Suppressor macrophage treated with lipopolysaccharide for 1 hour (primary cell): ENCODE measurements around the gene PRTFDC1.
A peak's percentile ranks its signal among the peaks of the same experiment; 100 is the strongest.
"Not testable (repeated sequence)": the region's sequence is repeated elsewhere in the genome, so short reads cannot be mapped to it uniquely, and the experiment has no call there.

Experiments
- DNase-seq, 3 donors: peaks; one replicate each; pipeline ENCODE4 v3.0.0-alpha.2; 2020 to 2022

The PRTFDC1 gene

DNA sequence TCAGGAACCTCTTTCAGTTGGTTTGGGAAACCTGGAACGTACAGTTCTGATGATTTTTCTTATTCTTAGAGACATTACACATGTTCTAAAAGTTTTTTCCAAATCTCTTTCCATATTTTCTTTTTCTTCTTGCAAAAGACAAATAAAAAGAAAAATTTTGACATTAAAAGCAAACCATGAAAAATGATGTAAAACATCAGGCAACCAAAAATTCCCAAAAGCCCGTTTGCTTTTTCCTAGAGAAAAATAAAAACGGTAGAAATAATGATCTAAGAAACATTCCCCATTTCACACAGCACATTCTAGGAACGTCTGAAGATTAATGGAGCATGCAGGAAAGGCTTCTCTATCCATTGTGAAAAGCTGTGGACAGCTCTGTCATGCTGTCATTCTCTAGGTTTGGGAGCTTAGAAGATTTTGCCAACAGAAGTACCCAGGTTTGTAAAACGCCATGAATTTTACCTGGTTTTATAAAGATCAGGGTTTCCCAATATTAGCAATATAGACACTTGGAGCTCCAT is 11.2 kb upstream of the PRTFDC1 start:
- no peak for DNase-seq

DNA sequence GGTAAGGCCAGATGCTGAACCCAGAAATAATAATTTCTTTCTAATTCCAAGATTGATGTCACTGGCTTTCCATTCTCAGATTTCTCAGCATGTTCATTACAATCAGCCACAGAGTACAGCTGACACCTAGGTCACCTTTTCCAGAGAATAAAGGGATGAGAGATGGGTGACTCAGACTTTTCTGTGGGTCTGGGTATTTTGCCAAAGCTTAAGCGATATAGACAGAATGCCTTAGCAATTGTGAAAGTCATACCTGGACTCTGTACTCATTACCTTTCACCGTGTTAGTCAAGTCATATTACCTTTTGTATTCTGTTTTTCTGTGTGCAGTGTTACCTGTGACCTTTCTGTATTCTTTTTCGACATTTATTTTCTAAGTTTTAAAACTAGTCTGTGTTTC is 10.6 kb upstream of the PRTFDC1 start:
- DNase-seq: no peak

DNA sequence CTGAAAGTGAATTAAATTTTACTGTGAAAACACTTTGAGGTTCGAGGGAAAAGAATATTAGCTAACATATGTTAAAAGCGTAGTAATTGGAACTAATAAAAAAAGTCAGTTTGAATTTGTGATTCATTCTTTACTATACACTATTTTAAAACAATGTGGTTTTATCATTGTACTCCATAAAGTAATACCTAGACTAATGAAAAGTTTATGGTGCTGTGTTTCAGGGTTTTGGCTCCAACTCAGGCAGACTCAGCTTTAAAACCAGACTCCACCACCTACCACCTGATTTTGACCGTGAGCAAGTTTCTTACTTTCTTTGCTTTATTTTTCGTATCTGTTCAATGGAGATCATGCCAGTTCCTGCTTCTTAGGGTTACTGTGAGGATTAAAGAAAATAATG is 9.2 kb upstream of the PRTFDC1 start:
- DNase-seq: no peak

DNA sequence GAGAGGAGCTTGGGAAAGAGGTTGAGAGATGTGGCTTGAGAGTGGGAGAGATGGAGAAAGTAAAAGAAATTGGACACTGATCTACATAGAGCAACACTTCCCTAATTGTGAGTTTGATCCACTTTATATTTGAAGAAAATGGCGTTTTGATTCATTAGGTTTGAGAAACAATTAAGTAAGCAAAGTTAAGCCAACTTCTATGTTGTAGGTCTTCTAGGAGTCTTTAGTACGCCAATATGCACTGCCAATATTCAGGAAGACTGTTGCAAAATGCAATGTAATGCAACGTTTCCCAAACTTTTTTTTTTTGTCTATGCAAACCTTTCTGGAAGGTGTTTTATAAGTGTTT is 7.0 kb upstream of the PRTFDC1 start:
- no peak for DNase-seq

DNA sequence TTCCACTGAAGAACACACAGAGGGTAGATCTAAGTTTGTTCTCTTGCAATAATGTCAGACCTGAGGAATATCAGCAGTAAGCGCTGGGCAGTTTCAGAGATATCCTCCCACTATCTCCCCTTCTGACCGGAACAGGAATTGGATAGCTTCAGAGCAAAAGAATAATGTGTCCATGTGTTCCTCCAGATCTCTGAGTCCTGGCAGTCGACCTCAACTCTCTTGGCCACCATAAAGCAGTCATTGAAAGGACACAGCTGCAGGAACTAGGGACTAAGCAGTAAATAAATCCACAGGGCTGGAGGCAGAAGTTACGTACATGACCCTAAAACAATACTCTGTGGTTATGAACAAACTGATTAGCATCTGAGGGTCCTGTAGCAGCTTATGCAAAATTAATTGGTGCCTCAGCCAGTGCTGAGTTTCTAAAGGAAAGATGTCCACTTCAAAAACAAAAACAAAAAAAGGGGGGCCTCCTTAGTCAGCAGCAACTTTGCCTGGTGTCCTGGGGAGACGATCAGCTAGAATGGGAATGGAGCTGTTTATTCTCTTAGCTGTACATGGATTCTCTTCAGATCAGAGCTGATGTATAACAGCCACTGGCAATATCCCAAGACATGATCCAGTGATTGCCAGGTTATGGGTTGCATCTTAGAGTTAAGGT is 6.4 kb upstream of the PRTFDC1 start:
- no peak for DNase-seq

DNA sequence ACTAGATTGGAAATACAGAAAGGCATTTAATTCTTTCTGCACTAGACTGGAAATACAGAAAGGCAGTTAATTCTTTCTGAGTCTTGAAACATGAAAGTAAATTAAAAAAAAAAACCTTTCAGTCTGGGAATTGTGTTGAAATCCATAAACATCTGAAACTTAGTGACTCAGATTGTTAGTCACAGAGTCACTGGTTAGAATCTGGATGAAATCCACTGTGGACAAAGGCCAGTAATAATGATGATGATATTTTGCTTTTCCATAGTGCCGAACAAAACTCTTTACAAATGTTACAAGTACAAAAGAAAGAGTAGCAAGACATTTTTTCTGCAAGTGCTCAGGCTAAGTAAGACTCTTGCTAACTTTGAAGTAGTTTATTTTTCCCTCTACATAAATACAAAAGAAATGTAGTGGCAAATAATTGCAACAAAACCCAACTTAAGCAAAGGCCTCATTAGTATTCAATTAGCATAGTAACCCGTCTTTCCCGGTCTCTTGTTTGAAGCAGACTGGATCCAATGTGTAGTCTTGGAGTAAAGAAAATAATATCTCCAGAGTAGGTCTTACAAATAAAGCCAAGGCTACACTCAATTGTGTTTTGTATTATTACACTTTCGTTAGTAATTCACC is 5.8 kb upstream of the PRTFDC1 start:
- peak; percentile 27 to 72 (median 66) for DNase-seq

DNA sequence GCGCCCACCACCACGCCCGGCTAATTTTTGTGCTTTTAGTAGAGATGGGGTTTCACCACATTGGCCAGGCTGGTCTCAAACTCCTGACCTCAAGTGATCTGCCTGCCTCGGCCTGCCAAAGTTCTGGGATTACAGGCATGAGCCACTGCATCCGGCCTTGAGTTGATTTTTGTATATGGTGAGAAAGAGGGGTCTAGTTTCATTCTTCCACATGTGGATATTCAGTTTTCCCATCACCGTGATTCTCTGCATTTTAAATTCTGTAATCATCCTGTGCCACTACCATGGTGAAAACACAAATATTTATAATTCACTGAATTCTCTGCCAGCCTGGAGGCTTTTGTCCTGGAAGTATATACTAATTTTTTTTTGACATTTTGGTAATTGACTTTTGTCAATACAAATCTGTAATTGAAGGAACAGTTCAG is 5.2 kb upstream of the PRTFDC1 start:
- not testable (repeated sequence) for DNase-seq

DNA sequence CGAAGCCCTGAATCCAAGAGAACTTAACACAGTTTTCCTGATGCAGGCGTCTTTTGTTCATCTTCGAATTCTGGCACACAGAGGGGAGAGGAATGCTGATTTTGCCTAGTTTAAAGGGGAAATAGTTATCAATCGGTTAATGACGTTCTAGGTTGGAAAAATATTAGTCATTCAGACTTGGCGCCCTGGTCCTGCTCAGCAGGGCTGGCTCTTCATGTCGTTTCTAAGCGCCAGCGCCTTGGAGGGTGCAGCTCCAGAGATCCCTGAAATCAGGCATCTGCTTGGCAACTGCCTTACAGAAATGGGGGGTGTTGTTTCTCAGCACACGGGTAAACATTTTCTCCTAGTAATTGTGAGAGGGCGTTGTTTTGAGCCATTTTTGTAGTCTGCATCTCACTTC is 1.3 kb upstream of the PRTFDC1 start:
- DNase-seq: no peak

DNA sequence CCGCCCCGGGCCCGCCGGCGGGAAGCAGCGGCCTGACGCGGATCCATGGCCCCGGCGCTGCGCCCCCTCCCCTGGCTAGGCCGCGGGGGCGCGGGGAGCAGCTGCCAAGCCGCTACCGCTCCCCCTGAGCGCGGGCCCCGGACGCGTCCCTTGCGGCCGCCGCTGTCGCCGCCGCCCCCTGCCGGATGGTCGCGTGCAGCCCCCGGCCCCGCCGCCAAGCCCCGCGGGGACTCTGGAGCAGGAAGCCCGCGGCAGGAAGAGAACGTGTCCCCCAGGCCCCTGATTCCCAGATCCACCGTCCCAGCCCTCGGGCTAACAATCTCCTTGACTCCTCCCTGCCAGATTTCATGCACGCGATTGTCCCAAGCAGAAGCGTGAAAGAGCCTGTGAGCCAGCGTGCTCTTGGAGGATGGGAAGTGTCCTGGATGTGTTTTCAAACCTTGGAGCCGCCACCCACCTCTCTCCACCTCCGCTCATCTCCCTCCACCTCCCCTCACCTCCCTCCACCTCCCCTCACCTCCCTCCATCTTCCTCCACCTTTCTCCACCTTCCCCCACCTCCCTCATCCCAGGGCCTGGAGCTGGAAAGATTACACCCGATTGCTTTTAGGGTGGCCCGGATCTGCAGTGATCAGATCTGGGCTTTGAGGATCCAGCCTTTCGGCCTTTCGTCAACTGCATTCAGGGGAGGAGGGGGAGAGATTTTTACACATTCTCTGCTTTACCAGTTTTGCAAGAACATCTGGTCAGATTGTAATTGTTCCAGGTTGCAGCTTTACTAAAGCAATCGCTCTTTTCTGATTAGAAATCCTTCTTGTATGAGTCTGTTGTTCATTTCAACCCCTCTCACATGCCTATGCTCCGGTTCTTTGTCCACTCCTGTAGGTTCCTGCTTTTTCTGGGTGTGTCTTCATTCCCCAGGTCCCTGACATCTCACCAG is 570 bp upstream of the PRTFDC1 start:
- DNase-seq: peak in 2 of 3 donors; percentile 30 to 56

DNA sequence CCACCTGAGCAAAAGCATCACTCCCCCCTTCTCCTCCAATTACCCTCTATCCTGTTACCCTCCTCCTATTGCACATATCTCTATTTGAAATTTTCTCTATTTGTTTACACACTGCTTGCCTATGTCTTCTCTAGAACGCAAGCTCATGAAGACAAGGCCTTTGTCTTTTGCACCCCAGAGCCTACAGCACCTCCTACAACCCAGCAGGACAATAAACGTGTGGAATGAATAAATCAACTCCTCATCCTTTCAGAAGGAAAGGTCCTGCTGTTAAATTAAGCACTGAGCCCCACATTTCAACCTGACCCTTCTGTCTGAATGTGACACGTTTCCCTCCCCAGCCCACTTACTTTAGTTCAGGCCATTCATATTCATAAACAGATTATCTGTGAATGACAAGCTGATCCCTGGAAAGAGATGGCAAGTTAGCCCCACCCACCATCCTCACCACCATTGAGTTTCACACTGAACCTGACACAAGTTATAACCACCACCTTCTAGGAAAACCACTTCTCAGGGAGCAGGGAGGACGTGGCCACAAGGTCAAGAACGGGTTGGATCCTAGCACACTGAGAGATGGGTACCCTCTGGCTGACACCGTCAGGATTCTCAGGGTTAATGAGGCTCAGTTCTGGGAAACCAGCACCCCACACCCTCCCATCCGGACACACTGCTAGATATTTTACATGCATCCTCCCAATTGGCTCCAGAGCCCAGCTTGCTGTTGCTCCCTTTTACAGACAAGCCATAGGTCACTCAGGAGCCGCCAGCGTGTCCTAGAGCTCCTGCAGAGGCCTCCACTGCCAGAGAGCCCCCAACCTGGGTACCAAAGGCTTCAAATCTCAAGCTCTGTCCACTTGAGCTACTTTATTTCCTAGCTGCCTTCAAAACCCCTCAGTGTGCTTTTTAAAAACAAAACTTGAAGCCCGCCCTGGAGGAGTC is 934 bp downstream of the PRTFDC1 start:
- no peak for DNase-seq

DNA sequence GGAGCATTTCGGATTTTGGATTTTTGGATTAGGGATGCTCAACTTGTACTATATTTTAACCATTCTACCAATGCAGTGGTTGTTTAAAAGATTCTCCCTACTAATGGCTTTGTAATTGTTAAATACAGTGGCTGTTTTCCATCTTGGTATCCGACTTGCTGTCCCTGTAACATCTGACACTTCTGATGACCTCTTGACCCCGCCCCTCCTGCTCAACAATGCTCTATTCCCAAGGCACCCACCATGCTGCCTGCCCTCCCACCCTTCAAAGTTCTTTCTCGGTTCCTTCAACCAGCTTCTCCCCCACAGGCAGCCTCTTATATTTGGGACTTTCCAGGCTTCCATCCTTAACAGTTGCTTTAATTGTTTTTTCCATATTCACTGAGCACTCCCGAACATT is 2.0 kb downstream of the PRTFDC1 start:
- no peak for DNase-seq

DNA sequence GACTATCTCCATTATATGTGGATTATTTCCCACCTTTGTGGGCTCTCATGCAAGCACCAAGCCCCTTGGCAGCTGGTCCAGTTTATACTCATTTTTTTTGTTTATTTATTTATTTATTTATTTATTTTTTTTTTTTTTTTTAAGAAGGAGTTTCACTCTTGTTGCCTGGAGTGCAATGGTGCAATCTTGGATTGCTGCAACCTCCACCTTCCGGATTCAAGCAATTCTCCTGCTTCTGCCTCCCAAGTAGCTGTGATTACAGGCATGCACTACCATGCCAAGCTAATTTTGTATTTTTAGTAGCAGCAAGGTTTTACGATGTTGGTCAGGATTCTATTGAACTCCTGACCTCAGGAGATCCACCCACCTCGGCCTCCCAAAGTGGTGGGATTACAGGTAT is 2.8 kb downstream of the PRTFDC1 start:
- no peak for DNase-seq

DNA sequence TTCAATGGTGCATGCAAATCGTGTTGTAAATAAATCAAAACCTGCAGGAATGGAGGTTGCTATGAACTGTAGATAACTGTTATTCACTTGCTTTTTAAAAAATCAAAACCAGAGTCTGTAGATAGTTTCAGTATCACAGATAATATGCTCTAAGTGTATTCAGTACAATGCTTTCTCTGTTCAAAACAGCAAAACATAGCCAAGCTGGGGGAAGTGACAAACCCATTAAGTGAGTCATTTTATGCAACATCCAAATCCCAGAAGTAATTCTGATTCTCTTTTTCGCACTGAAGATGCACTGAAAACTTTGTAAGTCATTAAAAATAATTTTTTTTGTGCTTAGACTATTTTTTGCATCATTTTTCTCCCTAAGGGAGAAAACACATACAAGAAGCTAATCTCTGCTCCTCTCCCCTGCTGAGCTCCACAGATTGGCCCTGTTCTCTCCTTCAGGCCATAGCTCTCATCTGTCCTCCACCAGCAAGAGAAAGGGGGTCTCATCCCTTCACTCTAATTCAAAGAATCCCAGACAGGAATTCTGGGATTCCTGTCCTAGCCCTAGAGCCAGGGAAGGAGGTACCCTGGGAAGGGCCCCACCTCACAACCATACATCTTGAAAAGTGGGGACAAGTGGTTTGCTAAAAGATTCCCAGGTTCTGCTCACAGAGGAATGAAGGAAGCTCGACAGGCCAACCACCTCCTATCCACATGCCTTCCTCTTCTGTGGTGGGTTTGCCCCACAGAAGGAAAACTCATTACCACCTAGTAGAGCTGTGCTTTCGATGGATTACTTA is 4.9 kb downstream of the PRTFDC1 start:
- DNase-seq: peak; percentile 19 to 43 (median 38)

DNA sequence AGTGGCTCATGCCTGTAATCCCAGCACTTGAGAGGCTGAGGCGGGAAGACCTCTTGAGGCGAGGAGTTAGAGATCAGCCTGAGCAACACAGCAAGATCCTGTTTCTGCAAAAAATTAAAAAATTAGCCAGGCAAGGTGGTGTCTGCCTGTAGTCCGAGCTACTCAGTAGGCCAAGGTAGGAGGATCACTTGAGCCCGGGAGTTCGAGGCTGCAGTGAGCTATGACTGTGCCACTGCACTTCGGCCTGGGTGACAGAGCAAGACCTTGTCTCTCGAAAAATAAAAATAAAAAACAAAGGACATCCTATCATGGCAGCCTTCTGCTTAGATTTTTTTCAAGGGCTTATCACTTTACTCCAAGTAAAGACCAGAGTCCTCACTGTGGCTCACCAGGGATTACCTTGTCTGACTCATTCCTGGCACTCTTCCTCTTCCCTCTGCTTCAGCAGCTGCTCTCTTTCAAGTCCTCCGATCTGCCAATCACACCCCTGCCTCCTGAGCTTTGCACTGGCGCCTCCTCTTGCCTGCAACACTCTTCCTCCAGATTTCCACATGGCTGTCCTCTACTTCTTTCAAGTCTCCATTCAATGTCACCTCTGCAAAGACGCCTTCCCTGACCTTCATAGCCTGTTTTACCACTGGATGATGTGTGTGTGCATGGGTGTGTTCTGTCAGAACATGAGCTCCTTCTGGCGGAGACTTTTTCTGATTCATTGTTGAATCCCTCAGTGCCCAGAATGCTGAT is 7.7 kb downstream of the PRTFDC1 start:
- no peak for DNase-seq

DNA sequence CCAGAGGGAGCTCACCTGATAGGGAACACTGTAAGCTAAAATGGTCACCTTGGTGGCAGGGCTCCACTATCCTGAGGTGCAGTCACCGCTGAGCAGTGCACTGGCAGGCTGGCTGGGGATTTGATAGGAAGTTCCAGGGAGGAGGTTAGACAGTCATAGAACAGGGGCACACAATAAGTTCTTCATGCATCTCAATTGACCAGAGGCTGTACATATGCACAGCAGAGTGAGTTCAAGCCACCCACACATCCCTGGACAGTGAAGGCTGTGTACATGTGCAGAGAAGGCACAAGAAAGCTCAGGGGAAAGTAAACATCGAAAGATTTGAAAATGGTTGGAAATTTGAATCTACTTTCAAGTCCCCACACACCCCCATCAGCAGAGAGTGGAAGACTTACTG is 13.9 kb downstream of the PRTFDC1 start:
- DNase-seq: no peak

DNA sequence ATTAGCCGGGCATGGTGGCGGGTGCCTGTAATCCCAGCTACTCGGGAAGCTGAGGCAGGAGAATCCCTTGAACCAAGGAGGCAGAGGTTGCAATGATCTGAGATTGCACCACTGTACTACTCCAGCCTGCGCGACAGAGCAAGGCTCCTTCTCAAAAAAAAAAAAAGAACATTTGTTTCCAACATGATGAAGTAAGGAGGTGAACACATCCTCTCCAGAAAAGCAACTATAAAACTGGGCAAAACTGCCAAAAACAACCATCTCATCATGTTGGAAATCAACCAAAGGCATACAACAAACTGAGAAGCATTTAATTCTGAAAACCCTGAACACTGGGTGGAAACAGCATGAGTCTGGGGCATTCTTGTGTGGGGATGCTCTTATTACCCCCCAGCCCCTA is 14.3 kb downstream of the PRTFDC1 start:
- DNase-seq: no peak

DNA sequence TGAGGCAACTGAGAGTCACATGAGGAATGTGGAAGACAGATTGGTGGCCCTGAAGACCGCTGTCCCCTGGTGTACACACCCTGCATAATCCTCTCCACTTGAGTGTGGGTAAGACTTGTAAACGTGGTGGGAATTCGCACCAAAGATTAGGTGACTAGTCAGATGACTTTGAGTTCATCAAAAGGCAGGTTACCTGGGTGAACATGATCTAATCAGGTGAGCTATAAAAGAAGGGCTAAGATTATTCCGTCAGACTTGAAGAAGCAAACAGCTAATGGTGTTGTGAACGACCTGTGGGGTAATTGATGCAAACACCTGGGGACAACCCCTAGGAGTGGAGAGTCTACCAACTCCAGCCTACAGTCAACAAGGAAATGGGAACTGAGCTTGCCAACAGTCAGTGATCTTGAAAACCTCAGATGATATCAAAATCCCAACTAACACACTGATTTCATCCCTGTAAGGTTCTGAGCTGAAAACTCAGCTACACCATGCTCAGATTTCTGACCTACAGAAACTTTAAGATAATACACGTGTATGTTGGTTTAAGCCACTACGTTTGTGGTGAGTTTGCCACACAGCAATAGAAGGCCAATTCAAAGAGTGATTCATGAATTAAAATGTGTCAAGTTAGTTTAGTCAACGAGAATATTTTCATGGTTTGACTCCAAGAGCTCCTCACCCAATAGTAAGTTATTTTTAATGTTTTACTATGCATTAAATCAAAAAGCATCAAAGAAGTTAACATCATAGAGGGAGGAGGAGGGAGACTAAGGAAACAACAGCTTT is 16.7 kb downstream of the PRTFDC1 start:
- DNase-seq: no peak

DNA sequence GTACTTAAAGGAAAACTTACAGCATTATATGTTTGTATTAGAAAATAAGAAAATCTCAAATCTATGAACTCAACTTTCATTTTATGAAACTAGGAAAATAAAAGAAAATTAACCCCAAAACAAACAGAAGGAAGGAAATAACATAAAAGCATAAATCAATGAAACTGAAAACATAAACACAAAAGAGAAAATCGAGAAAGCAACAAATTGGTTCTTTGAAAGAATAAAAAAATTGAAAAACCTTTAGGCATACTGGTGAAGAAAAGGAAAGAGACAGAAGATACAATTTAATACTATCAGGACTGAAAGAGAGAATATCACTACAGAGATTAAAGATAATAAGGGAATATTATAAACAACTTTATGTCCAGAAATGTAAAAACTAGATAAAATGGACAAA is 21.2 kb downstream of the PRTFDC1 start:
- no peak for DNase-seq

DNA sequence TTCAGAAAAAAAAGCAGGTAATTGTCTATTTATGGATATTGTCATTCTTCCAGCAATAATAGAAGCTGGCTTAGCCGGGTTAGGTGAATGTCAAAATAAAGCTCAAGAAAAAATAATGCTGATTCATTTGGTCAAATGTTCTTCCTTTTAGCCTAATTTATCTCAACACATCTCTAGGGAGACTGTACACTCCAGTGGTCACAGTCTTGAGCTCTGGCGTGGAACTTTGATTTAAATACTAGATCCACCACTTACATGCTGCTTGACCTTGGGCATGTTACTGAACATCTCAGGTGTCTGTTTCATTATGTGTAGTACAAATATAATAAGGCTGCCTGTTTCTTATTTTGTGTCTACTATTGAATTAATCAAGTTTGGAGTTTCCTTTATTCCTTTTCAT is 22.0 kb downstream of the PRTFDC1 start:
- no peak for DNase-seq

DNA sequence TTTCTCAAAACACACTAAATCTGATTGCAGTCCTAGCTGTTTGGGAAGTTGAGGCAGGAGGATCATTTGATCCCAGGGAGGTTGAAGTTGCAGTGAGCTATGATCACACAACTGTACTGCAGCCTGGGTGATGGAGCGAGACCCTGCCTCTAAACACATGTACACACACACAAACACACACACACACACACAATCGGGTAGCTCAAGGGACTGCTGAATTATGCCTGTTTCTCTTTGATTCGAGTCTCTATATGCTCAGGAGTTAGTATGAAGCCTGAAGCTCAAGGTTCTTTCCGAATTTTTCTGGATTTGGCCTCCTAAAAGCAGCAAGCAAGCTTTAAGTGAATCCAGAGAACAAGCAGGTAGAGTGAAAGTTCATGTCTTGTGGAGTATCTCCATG is 22.5 kb downstream of the PRTFDC1 start:
- no peak for DNase-seq
